KMS-11 (cell line): ENCODE results near the gene SUMO4.

Experiments
- H2AFZ ChIP-seq: fragments of 200-600 bp; sonication (generic); 2 replicates; pipeline ENCODE4 v1.6.1; 2016; ENCODE audit warnings: antibody characterized with exemption, mixed run types, low read depth
- H3K27ac ChIP-seq: fragments of 200-600 bp; sonication (generic); 2 replicates; pipeline ENCODE4 v1.6.1; 2016; ENCODE audit warnings: mild to moderate bottlenecking, mixed run types
- H3K27me3 ChIP-seq: fragments of 200-600 bp; sonication (generic); 2 replicates; pipeline ENCODE4 v1.6.1; 2017; ENCODE audit warnings: mild to moderate bottlenecking, low read depth, mixed run types, moderate library complexity; ENCODE audit not compliant: insufficient read depth
- H3K36me3 ChIP-seq: fragments of 200-600 bp; sonication (generic); 2 replicates; pipeline ENCODE4 v1.6.1; 2017; ENCODE audit warnings: mild to moderate bottlenecking, mixed run types; ENCODE audit not compliant: insufficient read depth
- H3K4me1 ChIP-seq: fragments of 200-600 bp; sonication (generic); 2 replicates; pipeline ENCODE4 v1.6.1; 2016; ENCODE audit warnings: mild to moderate bottlenecking, low read depth, mixed run types; ENCODE audit not compliant: poor library complexity, severe bottlenecking
- H3K4me2 ChIP-seq: fragments of 200-600 bp; sonication (generic); 2 replicates; pipeline ENCODE4 v1.7.0; 2016; ENCODE audit warnings: mild to moderate bottlenecking, mixed run types
- H3K4me3 ChIP-seq: fragments of 200-600 bp; sonication (generic); IDR thresholded peaks from 2 replicates; pipeline ENCODE4 v1.6.1; 2017; ENCODE audit warnings: low read depth, low read length, mixed read lengths; ENCODE audit not compliant: insufficient read depth
- H3K79me2 ChIP-seq: fragments of 200-600 bp; sonication (generic); 2 replicates; pipeline ENCODE4 v1.6.1; 2016; ENCODE audit warnings: low read depth, mixed run types; ENCODE audit not compliant: insufficient read depth
- H3K9ac ChIP-seq: fragments of 200-600 bp; sonication (generic); 2 replicates; pipeline ENCODE4 v1.6.1; 2016; ENCODE audit warnings: mild to moderate bottlenecking, mixed run types
- H4K20me1 ChIP-seq: fragments of 200-600 bp; sonication (generic); 2 replicates; pipeline ENCODE4 v1.6.1; 2016; ENCODE audit warnings: mild to moderate bottlenecking, mixed run types; ENCODE audit not compliant: insufficient read depth
- CTCF ChIP-seq: fragments of 200-600 bp; sonication (generic); conservative IDR thresholded peaks from 2 replicates; pipeline ENCODE4 v1.6.1; 2017; ENCODE audit warnings: low read depth, mild to moderate bottlenecking, antibody characterized with exemption, low read length, moderate library complexity, mixed read lengths

Gene SUMO4

GRCh38 chr6:149393002-149393679 lies 6.9 kb upstream of the SUMO4 start:
- TF ChIP-seq CTCF = no peak
- H3K9ac ChIP-seq = no peak overlapping the region
- H3K4me3 ChIP-seq = no peak overlapping the region
- H3K4me1 ChIP-seq = no peaks in the 10 kb centered on the region
- no peaks in the 10 kb centered on the region for H4K20me1 ChIP-seq
- 0 out of 2 replicates have a peak, but pooled peaks cover under 1% of the 10 kb centered on the region for H3K36me3 ChIP-seq
- no peak overlapping the region for H2AFZ ChIP-seq
- H3K4me2 ChIP-seq = no peak overlapping the region
- H3K79me2 ChIP-seq = no peaks in the 10 kb centered on the region
- H3K27ac ChIP-seq = no peak overlapping the region
- H3K27me3 ChIP-seq = no peaks in the 10 kb centered on the region

GRCh38 chr6:149395185-149395584 lies 4.9 kb upstream of the SUMO4 start:
- Histone ChIP-seq H3K27me3 (no peaks in the 10 kb centered on the region), H3K4me1 (no peaks in the 10 kb centered on the region), H2AFZ (no peak overlapping the region), H4K20me1 (no peaks in the 10 kb centered on the region), H3K79me2 (no peaks in the 10 kb centered on the region), H3K4me3 (no peak overlapping the region), H3K27ac (no peak overlapping the region), H3K36me3 (0 out of 2 replicates have a peak, but pooled peaks cover 5% of the 10 kb centered on the region), H3K4me2 (no peak overlapping the region), H3K9ac (no peak overlapping the region)
- TF ChIP-seq CTCF = no peak

DNA sequence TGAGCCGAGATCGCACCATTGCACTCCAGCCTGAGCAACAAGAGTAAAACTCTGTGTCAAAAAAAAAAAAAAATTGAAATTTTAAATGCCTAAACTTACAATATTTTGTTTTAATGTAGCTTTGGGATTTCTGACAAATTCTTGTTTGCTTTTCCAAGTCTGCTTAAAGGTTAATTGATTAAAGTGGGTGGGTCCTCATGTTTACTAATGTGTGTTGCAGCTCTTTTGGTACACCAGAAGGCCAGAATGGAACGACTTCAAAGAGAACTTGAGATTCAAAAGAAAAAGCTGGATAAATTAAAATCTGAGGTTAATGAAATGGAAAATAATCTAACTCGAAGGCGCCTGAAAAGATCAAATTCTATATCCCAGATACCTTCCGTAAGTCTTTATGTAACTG lies 2.7 kb upstream of the SUMO4 start:
- Histone ChIP-seq H3K4me1 (no peaks in the 10 kb centered on the region), H3K79me2 (no peaks in the 10 kb centered on the region), H3K4me3 (no peak overlapping the region), H3K27ac (no peak overlapping the region), H3K36me3 (0 out of 2 replicates have a peak, but pooled peaks cover 5% of the 10 kb centered on the region), H3K27me3 (no peaks in the 10 kb centered on the region), H4K20me1 (no peaks in the 10 kb centered on the region), H3K4me2 (no peak overlapping the region), H3K9ac (no peak overlapping the region), H2AFZ (no peak overlapping the region)
- no peak for TF ChIP-seq CTCF

GRCh38 chr6:149403534-149403933 lies 3.5 kb downstream of the SUMO4 start:
- Histone ChIP-seq H3K4me2 (no peak overlapping the region), H3K36me3 (0 out of 2 replicates have a peak, but pooled peaks cover under 1% of the 10 kb centered on the region), H3K4me1 (peaks cover 8% of the 10 kb centered on the region), H3K27me3 (no peaks in the 10 kb centered on the region), H4K20me1 (no peaks in the 10 kb centered on the region), H2AFZ (no peak overlapping the region), H3K4me3 (no peak overlapping the region), H3K79me2 (no peaks in the 10 kb centered on the region), H3K27ac (no peak overlapping the region), H3K9ac (no peak overlapping the region)
- TF ChIP-seq CTCF = no peak
